Stromal cell of bone marrow (primary cell): ENCODE data around the gene NACAD.

Source experiments
- DNase-seq: peaks from one replicate; pipeline ENCODE4 v3.0.0-alpha.2; 2012; ENCODE audit warnings: low read depth

Gene NACAD

DNA sequence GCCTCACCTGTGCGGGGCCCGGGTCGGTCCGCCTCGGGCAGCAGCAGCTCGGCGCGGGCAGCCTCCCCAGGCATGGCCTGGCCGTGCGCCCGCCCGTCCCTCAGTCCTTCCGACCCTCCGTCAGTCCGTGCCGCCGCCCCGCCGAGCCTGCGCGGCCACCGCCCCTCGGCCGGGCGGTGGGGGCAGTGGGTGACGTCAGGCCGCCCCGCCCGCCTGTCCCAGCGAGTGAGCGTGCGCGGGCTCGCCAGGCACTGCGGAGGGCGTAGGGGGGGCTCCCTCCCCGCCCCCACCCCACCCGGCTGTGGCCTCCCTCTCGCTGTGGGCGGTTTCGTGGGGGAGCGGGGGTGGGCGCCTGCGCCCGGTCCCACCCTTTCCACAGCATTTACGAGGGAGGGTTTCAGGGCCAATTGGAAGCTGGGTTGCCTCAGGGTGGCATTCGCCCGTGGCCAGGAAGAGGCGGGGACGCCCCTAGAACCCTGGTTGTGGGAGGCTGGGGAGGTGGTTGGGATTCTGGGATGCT lies at the start of gene NACAD:
NACAD (minus strand) TSS at position 149 of the 520 bp plus-strand sequence; CDS start at position 74, 75 bp downstream.
- no peak for DNase-seq

DNA sequence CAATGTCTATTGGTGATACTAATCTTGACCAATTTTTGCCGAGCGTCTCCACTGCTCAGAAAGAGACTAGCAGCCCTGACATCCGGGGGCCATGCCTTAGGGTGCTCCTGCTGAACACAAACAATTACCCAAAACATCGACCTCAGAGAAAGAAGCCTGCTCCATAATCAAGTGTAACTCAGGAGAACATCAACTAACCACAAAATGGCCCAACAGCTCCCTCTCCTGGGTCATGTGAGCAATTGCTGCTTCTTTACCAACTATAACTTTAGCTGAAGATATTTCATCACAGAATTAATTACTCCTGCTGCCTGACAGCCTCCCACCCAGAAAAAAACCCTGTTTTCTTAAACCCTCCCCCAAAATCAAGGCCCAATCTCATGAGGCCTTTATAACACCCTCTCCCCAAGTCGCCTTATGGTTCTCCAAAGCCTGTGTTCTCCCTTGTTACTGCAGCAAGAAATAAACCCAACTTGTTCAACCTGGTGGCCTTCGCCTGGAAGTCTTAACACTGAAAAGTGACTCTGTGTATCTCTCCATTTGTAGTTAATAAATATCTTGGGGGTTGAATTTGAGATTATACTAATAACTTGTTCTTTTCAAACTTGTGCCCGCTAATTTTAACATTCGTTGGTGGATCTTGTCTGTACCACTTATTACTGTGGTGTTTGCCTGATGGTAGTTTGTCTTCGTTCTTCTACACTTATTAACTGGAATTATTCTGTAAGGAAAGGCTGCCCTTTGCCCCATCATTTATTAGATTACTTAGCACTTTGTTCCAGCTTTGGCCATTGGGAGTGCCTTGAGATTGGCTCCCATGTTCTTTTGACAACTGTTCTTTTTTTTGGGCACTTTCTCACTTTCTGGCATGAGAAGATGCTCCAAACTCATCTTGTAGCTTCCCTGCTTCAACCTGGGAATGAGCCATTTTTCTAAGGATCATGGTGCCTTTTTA lies 47.6 kb upstream of the NACAD start:
- peak; percentile 62 for DNase-seq

- no peak for DNase-seq
These were observed 45.1 kb upstream of the NACAD start for GRCh38 chr7:45133877-45134276.

GRCh38 chr7:45133352-45133751 lies 44.6 kb upstream of the NACAD start:
- no peak for DNase-seq

DNA sequence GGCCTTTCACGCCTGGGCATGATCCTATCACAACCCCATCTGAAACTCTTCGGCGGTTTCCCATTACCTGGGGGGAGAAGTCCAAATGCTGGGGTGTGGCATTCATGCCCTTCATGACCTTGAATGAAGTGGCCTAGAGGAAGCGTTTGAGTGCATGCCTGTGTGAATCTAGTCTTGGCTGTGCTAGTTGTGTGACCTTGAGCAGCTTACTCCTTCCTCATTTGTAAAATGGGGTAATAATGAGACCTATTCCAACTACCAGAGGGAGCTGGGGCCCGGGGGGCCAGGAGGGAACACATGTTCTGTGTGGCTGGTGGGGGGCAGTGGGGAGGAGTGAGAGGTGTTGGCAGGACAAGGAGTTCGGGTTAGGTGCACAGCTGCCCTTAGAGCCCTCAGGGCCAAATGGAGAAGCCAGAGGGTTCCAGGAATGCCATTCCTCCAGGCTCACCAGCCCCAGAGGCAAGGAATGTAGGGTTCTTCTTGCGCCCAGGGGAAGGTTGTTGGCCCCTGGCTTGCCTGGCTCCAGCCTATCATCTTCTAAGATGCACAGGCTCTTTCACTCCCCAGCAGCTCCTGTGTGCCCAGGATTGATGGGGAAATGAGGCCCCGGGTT lies 44.0 kb upstream of the NACAD start:
- DNase-seq: no peak

DNA sequence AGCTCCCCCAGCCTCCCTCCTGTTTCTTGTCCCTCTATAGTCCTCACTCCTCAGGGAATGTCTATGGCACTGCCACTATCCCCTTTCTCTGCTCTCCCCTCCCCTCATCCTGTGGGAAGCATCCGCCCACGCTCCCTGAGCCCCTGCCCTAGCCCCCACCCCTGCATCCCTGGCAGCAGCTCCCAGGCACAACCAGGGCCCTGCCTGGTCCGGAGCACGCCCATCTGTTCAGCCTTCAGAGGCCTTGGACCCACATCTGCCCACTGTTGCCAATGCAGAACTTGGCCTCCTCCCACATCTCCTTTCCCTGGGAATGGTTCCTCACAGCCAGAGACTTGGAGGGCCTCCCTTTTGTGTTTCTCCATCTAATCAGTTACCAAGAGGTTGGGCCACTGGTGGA lies 43.1 kb upstream of the NACAD start:
- no peak for DNase-seq

DNA sequence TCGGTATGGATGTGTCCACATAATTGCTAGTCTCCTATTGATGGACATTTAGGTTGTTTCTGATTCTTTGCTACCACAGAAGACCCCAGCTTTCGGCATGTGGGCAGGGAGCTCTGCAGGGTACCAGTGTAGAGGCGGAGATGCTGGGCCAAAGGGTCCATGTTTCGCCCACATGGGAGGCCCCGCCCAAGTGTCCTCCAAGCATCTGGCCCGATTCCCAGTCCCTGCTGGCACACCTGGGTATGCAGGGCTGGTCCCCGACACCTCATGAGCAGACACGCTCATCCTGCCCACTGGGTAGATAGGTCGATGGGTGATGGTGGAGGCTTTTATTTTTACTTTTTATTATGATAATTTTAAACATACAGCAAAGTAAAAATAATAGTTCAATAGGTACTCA lies 42.1 kb upstream of the NACAD start:
- DNase-seq: no peak

DNA sequence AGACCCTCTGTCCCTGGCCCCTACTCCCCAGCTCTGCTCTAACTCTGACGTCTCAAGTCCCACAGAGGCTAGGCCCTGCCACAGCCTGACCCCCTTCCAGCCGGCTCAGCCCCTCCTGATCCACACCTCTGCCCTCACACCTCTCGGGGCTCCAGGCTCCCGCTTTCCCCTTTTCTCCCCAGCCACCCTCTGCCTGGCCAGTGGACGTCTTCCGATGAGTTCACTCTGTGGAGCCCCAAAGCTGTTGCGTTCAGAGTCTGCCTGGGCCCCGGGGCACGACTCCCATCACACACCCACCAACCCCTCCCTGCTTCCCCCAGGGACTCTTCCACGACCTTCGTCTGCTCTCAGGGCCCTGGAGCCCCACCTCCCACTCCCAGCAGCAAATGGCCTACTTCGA lies 41.1 kb upstream of the NACAD start:
- DNase-seq: no peak

DNA sequence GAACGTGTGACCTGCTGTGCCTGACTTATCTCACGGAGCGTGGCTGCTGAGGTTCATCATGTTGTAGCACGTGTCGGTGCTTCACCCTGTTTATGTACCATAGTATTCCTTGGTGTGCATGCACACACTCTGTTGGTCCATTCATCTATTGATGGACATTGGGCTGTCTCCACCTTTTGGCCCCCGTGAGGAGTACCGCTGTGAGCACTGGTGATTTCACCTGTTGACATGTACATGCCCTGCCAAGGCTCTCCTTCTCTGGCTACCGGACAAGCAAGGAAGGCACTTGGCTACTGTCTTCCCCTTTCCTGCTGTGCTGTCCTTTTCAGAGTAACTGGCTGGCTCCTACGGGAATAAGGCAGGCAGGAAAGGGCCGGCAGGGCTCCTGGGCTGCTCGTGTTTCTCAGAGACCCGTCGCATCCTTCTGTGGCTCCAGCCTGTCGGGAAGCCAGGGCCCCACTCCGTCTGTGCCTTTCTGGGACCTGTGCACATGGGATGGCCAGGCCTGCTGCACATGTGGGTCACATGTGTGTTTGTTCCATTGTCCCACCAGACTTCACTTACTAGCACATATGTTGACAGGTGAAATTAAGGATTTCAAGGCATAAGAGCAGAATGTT lies 40.5 kb upstream of the NACAD start:
- no peak for DNase-seq

GRCh38 chr7:45126920-45127319 lies 38.2 kb upstream of the NACAD start:
- no peak for DNase-seq

GRCh38 chr7:45126201-45126600 lies 37.4 kb upstream of the NACAD start:
- DNase-seq: no peak

- DNase-seq: no peak
These were observed 36.6 kb upstream of the NACAD start for GRCh38 chr7:45125193-45125904.

DNA sequence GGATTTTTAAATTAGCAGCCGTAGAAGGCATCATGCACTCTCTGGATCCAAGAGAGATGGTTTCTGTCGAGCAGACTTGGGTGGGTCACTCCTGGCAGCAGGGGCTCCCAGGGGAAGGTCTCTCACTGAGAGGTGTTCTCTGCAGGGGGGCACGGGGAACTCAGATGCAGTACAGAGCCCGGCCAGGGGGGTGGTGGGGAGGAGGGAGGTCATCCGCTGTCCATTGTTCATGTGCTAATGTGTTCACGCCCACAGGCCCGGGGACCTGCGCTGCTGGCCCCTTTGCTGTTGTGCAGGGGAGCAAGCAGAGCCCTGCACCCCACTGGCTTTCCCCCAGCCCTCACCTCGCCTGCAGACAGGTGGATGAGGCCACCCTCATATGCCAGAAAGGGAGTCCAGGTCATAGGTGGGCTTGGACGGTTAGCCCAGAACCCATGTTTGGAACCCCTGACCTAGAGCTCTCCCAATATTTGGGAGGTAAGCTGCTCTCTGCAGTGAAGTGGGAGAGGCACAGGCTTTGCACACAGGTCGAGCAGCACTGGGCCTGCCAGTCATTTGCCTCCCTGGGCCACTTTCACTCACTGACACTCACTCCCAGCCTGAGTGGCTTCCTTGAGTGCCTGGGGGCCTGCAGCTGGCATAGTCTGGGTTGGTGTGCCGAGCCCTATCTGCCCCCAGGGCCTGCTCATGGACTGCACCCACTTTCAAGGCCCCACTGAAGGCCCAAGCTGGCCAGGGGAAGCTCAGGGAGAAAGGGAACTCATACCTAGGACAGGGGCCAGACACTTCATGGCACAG lies 35.3 kb upstream of the NACAD start:
- DNase-seq: no peak

- no peak for DNase-seq
These were observed 34.4 kb upstream of the NACAD start for GRCh38 chr7:45122975-45123860.

- no peak for DNase-seq
These were observed 30.8 kb upstream of the NACAD start for GRCh38 chr7:45119550-45119949.

GRCh38 chr7:45118889-45119331 lies 30.1 kb upstream of the NACAD start:
- no peak for DNase-seq

DNA sequence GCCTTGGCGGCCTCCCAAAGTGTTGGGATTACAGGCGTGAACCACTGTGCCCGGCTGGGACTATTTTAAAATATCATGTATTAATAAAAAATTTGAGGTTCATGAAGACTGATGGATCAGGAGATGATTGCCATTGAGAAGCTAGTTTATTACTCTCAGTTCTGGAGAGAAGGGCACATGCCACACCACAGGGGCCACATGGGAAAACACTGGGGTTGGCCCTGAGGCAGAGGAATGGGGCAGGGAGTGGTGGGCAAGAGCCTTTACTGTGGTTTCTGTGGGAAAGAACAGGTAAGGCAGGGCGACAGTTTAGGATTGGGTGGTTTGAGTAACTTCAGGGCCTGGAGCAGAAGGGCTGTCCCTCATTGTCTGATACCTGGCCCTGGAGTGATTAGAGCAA lies 29.5 kb upstream of the NACAD start:
- no peak for DNase-seq

GRCh38 chr7:45117582-45117981 lies 28.8 kb upstream of the NACAD start:
- DNase-seq: no peak

- DNase-seq: no peak
These were observed 27.3 kb upstream of the NACAD start for GRCh38 chr7:45116048-45116447.

DNA sequence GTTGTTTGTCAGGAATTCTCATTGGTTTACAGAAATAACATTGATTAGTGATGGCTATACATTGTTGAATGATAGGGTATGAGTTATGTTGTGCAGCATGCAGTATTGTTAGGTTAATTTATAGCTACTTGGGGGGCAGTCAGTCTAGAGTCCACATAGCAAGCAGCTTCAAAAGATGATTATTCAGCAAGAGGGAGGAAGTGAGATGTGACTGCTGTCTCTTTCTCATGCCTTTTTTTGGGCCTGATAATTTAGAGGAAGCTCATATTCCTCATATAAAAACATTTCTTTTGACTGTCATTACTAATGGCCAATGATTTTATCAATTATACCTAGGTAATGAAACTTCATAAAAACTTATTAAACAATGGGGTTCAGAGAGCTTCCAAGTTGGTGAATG lies 26.2 kb upstream of the NACAD start:
- DNase-seq: no peak
